ENCODE measurements around the gene ACAN. TPM values are rescaled to one million over a fixed set of nuclear protein-coding genes. Genes with fewer than 3 reads are reported as not detected.
A peak's percentile ranks its signal among the peaks of the same experiment; 100 is the strongest.

Gene ACAN
- total and polyA plus RNA-seq, 5 donors from 2014 or later: 0.06 to 0.32 TPM; not detected in 3

DNA sequence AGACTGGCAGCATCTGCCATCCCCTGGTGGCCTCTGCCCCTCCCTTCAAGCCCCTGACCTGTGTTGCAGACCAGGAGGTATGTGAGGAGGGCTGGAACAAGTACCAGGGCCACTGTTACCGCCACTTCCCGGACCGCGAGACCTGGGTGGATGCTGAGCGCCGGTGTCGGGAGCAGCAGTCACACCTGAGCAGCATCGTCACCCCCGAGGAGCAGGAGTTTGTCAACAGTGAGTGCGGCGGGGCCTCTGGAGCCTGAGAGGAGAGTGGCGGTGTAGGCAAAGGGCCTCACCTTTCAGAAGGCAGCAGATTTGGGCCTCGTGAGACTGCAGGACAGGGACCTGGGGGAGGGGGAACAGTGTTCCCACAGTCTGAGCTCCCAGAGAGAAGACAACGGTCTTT lies 68.1 kb downstream of the ACAN start:
- no peak for DNase-seq
- Histone ChIP-seq H3K27me3 (ENCODE audit: control insufficient read depth, insufficient read depth, low read length) (no peaks in the 10 kb centered on the region), H3K4me3 (ENCODE audit: low read depth, low read length) (no peak overlapping the region), H3K36me3 (ENCODE audit: control insufficient read depth, insufficient read depth, low read length) (peaks cover 9% of the 10 kb centered on the region), H3K4me1 (ENCODE audit: control insufficient read depth, insufficient read depth, low read length, poor library complexity, severe bottlenecking) (no peaks in the 10 kb centered on the region), H3K27ac (ENCODE audit: insufficient read depth, low read length, poor library complexity, severe bottlenecking) (no peak overlapping the region), H3K9me3 (ENCODE audit: control insufficient read depth in 2 of 2, low read length in 2 of 2) (no peaks in the 10 kb centered on the region)
- Mint-ChIP-seq H3K36me3 (peaks cover 22% of the 10 kb centered on the region), H3K4me1 (peaks cover 0 to 5% (median 3%) of the 10 kb centered on the region in 4 donors), H3K27me3 (no peaks in the 10 kb centered on the region), H3K9me3 (no peaks in the 10 kb centered on the region), H3K4me3 (no peak overlapping the region), H3K27ac (no peak overlapping the region)
- ATAC-seq (ENCODE audit: low read depth in 2 of 2): no peak

DNA sequence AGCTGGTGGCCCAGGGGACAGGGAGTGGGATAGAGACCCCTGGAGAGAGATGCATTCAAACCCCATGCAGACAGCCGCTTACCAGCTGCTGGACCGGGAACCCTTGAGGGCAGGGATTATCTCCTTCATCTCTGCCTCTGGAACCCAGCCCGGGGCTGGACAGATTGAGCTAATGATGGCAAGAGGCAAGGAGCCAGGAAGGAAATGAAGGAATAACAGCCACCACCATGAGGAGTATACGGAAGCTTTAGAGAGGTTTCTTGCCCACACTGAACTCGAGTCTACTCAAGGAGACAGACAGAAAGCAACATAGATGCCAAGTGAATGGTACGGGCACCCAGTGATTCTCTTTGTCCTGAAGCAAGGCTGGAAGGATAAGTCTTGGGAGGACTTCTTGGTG lies 68.9 kb downstream of the ACAN start:
- no peaks in the 10 kb centered on the region for H3K27me3 Mint-ChIP-seq
- peak overlapping the region in 1 of 3 donors; percentile 54 for H3K27ac Mint-ChIP-seq
- peaks cover 2 to 5% (median 4%) of the 10 kb centered on the region in 4 donors for H3K4me1 Mint-ChIP-seq
- Histone ChIP-seq H3K9me3 (ENCODE audit: control insufficient read depth in 2 of 2, low read length in 2 of 2) (no peaks in the 10 kb centered on the region), H3K4me1 (ENCODE audit: control insufficient read depth, insufficient read depth, low read length, poor library complexity, severe bottlenecking) (no peaks in the 10 kb centered on the region), H3K36me3 (ENCODE audit: control insufficient read depth, insufficient read depth, low read length) (peaks cover 17% of the 10 kb centered on the region), H3K4me3 (ENCODE audit: low read depth, low read length) (no peak overlapping the region), H3K27ac (ENCODE audit: insufficient read depth, low read length, poor library complexity, severe bottlenecking) (no peak overlapping the region), H3K27me3 (ENCODE audit: control insufficient read depth, insufficient read depth, low read length) (no peaks in the 10 kb centered on the region)
- ATAC-seq (ENCODE audit: low read depth in 2 of 2) (no peak), DNase-seq (no peak)
- no peaks in the 10 kb centered on the region for H3K9me3 Mint-ChIP-seq
- peaks cover 30% of the 10 kb centered on the region for H3K36me3 Mint-ChIP-seq
- H3K4me3 Mint-ChIP-seq: no peak overlapping the region

DNA sequence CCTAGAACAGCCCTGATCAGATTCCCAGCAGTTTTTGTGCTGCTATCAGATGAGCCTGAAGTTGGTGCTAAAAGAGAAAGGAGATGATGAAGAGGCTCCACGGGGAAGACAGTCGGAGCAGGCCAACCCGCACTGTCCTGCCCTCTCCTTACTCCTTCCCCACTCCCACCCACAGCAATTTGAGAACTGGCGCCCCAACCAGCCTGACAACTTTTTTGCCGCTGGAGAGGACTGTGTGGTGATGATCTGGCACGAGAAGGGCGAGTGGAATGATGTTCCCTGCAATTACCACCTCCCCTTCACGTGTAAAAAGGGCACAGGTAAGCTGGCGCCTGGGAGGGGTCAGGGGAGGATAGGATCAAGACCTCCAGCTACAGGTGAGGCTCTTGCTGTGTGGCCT lies 69.5 kb downstream of the ACAN start:
- Histone ChIP-seq H3K36me3 (ENCODE audit: control insufficient read depth, insufficient read depth, low read length) (peaks cover 23% of the 10 kb centered on the region), H3K4me3 (ENCODE audit: low read depth, low read length) (no peak overlapping the region), H3K9me3 (ENCODE audit: control insufficient read depth in 2 of 2, low read length in 2 of 2) (no peaks in the 10 kb centered on the region), H3K27ac (ENCODE audit: insufficient read depth, low read length, poor library complexity, severe bottlenecking) (no peak overlapping the region), H3K27me3 (ENCODE audit: control insufficient read depth, insufficient read depth, low read length) (no peaks in the 10 kb centered on the region), H3K4me1 (ENCODE audit: control insufficient read depth, insufficient read depth, low read length, poor library complexity, severe bottlenecking) (no peaks in the 10 kb centered on the region)
- peak overlapping the region in 2 of 3 donors; percentile 36 to 54 for H3K27ac Mint-ChIP-seq
- DNase-seq (no peak), ATAC-seq (ENCODE audit: low read depth in 2 of 2) (no peak)
- H3K36me3 Mint-ChIP-seq: peaks cover 29% of the 10 kb centered on the region
- H3K9me3 Mint-ChIP-seq: no peaks in the 10 kb centered on the region
- no peak overlapping the region for H3K4me3 Mint-ChIP-seq
- H3K27me3 Mint-ChIP-seq: no peaks in the 10 kb centered on the region
- peaks cover 2 to 5% (median 3%) of the 10 kb centered on the region in 4 donors for H3K4me1 Mint-ChIP-seq

DNA sequence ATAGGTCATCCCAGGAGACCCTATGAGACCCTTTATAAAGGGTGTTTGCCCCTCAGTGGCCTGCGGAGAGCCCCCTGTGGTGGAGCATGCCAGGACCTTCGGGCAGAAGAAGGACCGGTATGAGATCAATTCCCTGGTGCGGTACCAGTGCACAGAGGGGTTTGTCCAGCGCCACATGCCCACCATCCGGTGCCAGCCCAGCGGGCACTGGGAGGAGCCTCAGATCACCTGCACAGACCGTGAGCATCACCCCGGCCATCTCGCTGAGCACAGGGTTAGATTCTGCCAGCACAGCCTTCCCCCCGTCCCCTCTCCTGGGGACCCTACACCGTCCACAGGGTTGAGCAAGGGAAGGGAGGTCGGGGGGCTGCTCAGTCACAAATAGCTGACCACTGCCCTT lies 70.5 kb downstream of the ACAN start:
- peak overlapping the region in 1 of 3 donors; percentile 35 for H3K27ac Mint-ChIP-seq
- no peaks in the 10 kb centered on the region for H3K9me3 ChIP-seq (ENCODE audit: control insufficient read depth in 2 of 2, low read length in 2 of 2)
- H3K27me3 Mint-ChIP-seq: no peaks in the 10 kb centered on the region
- ATAC-seq (ENCODE audit: low read depth in 2 of 2): no peak
- H3K36me3 ChIP-seq (ENCODE audit: control insufficient read depth, insufficient read depth, low read length): peaks cover 34% of the 10 kb centered on the region
- no peak for DNase-seq
- H3K27ac ChIP-seq (ENCODE audit: insufficient read depth, low read length, poor library complexity, severe bottlenecking): no peak overlapping the region
- no peak overlapping the region for H3K4me3 Mint-ChIP-seq
- H3K27me3 ChIP-seq (ENCODE audit: control insufficient read depth, insufficient read depth, low read length): no peaks in the 10 kb centered on the region
- H3K4me1 Mint-ChIP-seq: peaks cover 0 to 6% (median 4%) of the 10 kb centered on the region in 4 donors
- H3K4me1 ChIP-seq (ENCODE audit: control insufficient read depth, insufficient read depth, low read length, poor library complexity, severe bottlenecking): no peaks in the 10 kb centered on the region
- H3K4me3 ChIP-seq (ENCODE audit: low read depth, low read length): no peak overlapping the region
- H3K9me3 Mint-ChIP-seq: no peaks in the 10 kb centered on the region
- H3K36me3 Mint-ChIP-seq: peaks cover 32% of the 10 kb centered on the region

DNA sequence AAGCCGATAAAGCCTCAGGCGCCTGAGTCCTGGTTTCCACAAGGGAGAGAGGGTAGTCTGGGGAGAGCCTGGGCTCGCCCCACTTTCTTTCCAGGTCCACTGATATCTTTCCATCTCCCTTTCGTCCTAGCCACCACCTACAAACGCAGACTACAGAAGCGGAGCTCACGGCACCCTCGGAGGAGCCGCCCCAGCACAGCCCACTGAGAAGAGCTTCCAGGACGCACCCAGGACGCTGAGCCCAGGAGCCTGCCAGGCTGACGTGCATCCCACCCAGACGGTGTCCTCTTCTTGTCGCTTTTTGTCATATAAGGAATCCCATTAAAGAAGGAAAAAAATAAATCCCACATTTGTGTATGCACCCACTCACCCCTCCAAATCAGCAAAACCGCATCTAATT lies 71.0 kb downstream of the ACAN start:
- no peak for DNase-seq
- no peak for ATAC-seq (ENCODE audit: low read depth in 2 of 2)
- H3K36me3 Mint-ChIP-seq: peaks cover 33% of the 10 kb centered on the region

DNA sequence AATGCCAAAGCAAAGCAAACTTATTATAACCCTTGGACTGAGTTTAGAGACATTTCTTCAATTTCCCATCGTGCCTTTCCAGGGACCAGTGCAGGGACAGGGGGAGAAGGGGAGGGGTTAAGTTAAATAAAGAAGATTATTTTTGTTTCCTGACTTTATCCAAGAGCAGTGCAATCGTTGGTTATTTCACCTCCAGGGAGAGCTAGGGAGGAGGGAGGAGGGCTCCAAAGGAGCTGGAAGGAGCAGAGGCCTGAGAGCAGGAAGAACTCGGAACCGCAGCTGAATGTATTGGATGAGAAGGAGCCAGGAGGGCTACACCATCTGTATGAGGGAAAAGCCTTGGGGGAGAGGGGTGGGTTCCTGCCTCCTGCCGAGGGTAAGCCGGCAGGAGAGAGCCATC lies 71.4 kb downstream of the ACAN start:
- no peak for ATAC-seq (ENCODE audit: low read depth in 2 of 2)
- H3K36me3 ChIP-seq (ENCODE audit: control insufficient read depth, insufficient read depth, low read length): peaks cover 41% of the 10 kb centered on the region
- H3K9me3 Mint-ChIP-seq: no peaks in the 10 kb centered on the region
- no peak for DNase-seq
- peaks cover 0 to 6% (median 4%) of the 10 kb centered on the region in 4 donors for H3K4me1 Mint-ChIP-seq
- peaks cover 37% of the 10 kb centered on the region for H3K36me3 Mint-ChIP-seq
- H3K27me3 ChIP-seq (ENCODE audit: control insufficient read depth, insufficient read depth, low read length): no peaks in the 10 kb centered on the region
- no peaks in the 10 kb centered on the region for H3K9me3 ChIP-seq (ENCODE audit: control insufficient read depth in 2 of 2, low read length in 2 of 2)
- no peak overlapping the region for H3K27ac ChIP-seq (ENCODE audit: insufficient read depth, low read length, poor library complexity, severe bottlenecking)
- no peak overlapping the region for H3K4me3 ChIP-seq (ENCODE audit: low read depth, low read length)
- no peaks in the 10 kb centered on the region for H3K4me1 ChIP-seq (ENCODE audit: control insufficient read depth, insufficient read depth, low read length, poor library complexity, severe bottlenecking)
- H3K27me3 Mint-ChIP-seq: no peaks in the 10 kb centered on the region
- no peak overlapping the region for H3K27ac Mint-ChIP-seq
- H3K4me3 Mint-ChIP-seq: no peak overlapping the region

More for the DNA sequence above, 71.0 kb downstream of the ACAN start:
- no peak overlapping the region for H3K4me3 ChIP-seq (ENCODE audit: low read depth, low read length)
- no peaks in the 10 kb centered on the region for H3K9me3 Mint-ChIP-seq
- H3K4me1 Mint-ChIP-seq: peaks cover 0 to 6% (median 4%) of the 10 kb centered on the region in 4 donors
- H3K4me1 ChIP-seq (ENCODE audit: control insufficient read depth, insufficient read depth, low read length, poor library complexity, severe bottlenecking): no peaks in the 10 kb centered on the region
- no peak overlapping the region for H3K27ac ChIP-seq (ENCODE audit: insufficient read depth, low read length, poor library complexity, severe bottlenecking)
- H3K4me3 Mint-ChIP-seq: no peak overlapping the region
- H3K27ac Mint-ChIP-seq: peak overlapping the region in 1 of 3 donors; percentile 48
- H3K27me3 Mint-ChIP-seq: no peaks in the 10 kb centered on the region
- H3K27me3 ChIP-seq (ENCODE audit: control insufficient read depth, insufficient read depth, low read length): no peaks in the 10 kb centered on the region
- H3K9me3 ChIP-seq (ENCODE audit: control insufficient read depth in 2 of 2, low read length in 2 of 2): no peaks in the 10 kb centered on the region
- H3K36me3 ChIP-seq (ENCODE audit: control insufficient read depth, insufficient read depth, low read length): peaks cover 38% of the 10 kb centered on the region

DNA sequence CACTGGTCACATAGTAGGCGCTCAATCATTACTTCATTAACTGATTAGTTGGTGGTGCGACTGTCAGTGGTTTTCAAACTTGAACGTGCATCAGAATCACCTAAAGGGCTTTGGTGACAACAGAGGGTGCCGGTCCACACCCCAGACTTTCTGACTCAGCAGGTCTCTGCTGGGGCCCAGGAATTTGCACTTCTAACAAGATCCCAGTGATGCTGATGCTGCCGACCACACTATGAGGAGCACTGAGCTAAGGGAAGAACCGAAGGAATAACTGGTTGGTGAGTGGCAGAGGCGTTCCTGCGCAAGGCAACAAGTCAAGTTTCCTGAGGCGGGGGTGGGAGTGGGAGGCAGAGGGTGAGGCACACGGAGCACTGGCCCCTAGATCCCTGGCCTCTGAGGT lies 73.3 kb downstream of the ACAN start:
- Histone ChIP-seq H3K9me3 (ENCODE audit: control insufficient read depth in 2 of 2, low read length in 2 of 2) (no peaks in the 10 kb centered on the region), H3K4me1 (ENCODE audit: control insufficient read depth, insufficient read depth, low read length, poor library complexity, severe bottlenecking) (no peaks in the 10 kb centered on the region)
- peaks cover 48% of the 10 kb centered on the region for H3K36me3 Mint-ChIP-seq

DNA sequence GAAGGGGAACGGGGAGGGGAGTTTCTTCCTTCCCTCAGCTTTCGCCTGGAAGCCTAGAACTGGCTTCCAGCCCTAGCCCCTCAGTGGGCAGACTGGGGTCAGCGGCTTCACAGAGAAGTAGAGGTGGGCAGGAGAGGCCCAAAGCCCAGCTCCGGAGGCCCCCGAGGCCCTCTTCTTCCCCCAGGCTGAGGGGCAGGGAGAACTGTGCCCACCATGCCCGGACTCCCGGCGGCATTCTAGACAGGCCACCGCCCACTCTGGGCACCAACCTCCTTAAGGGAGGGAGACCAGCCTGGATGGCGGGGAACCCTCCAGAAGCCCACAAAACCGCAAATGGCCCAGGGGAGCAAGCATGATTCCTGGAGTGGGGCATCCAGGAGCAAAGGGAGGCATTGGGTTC lies 74.2 kb downstream of the ACAN start:
- no peak overlapping the region for H3K27ac ChIP-seq (ENCODE audit: insufficient read depth, low read length, poor library complexity, severe bottlenecking)
- Mint-ChIP-seq H3K9me3 (no peaks in the 10 kb centered on the region), H3K27ac (no peak overlapping the region), H3K36me3 (peaks cover 50% of the 10 kb centered on the region), H3K4me1 (peaks cover 0 to 16% (median 10%) of the 10 kb centered on the region in 4 donors), H3K27me3 (no peaks in the 10 kb centered on the region), H3K4me3 (no peak overlapping the region)
- DNase-seq (no peak), ATAC-seq (ENCODE audit: low read depth in 2 of 2) (no peak)
- H3K36me3 ChIP-seq (ENCODE audit: control insufficient read depth, insufficient read depth, low read length): peaks cover 66% of the 10 kb centered on the region
- H3K27me3 ChIP-seq (ENCODE audit: control insufficient read depth, insufficient read depth, low read length): no peaks in the 10 kb centered on the region
- H3K4me3 ChIP-seq (ENCODE audit: low read depth, low read length): no peak overlapping the region
- no peaks in the 10 kb centered on the region for H3K4me1 ChIP-seq (ENCODE audit: control insufficient read depth, insufficient read depth, low read length, poor library complexity, severe bottlenecking)
- no peaks in the 10 kb centered on the region for H3K9me3 ChIP-seq (ENCODE audit: control insufficient read depth in 2 of 2, low read length in 2 of 2)

More for the DNA sequence above, 73.3 kb downstream of the ACAN start:
- Mint-ChIP-seq H3K4me1 (peaks cover 0 to 9% (median 7%) of the 10 kb centered on the region in 4 donors), H3K4me3 (no peak overlapping the region), H3K9me3 (no peaks in the 10 kb centered on the region), H3K27me3 (no peaks in the 10 kb centered on the region), H3K27ac (no peak overlapping the region)
- DNase-seq (no peak), ATAC-seq (ENCODE audit: low read depth in 2 of 2) (no peak)
- H3K27me3 ChIP-seq (ENCODE audit: control insufficient read depth, insufficient read depth, low read length): no peaks in the 10 kb centered on the region
- peaks cover 59% of the 10 kb centered on the region for H3K36me3 ChIP-seq (ENCODE audit: control insufficient read depth, insufficient read depth, low read length)
- H3K27ac ChIP-seq (ENCODE audit: insufficient read depth, low read length, poor library complexity, severe bottlenecking): no peak overlapping the region
- H3K4me3 ChIP-seq (ENCODE audit: low read depth, low read length): no peak overlapping the region

Measured in CD4-positive, CD25-positive, alpha-beta regulatory T cell (primary cell).